Ectodermal cell (in vitro differentiated cells): ENCODE data around the gene IWS1.

Source experiments
- H3K27ac ChIP-seq: 2 replicates; pipeline ENCODE4 v1.7.0; 2013; ENCODE audit warnings: mild to moderate bottlenecking, low read depth, low read length; ENCODE audit not compliant: insufficient read depth, poor library complexity, severe bottlenecking
- H3K27me3 ChIP-seq: 2 replicates; pipeline ENCODE4 v1.7.0; 2013; ENCODE audit warnings: mild to moderate bottlenecking, low read length; ENCODE audit not compliant: insufficient read depth, control insufficient read depth, poor library complexity, severe bottlenecking
- H3K36me3 ChIP-seq: one replicate; pipeline ENCODE4 v1.7.0; 2013; ENCODE audit warnings: low read length; ENCODE audit not compliant: control insufficient read depth, insufficient read depth
- H3K4me1 ChIP-seq: one replicate; pipeline ENCODE4 v1.7.0; 2013; ENCODE audit warnings: low read length; ENCODE audit not compliant: control insufficient read depth, insufficient read depth
- H3K4me3 ChIP-seq: 2 replicates; pipeline ENCODE4 v1.7.0; 2013; ENCODE audit warnings: low read depth, low read length, control low read depth; ENCODE audit not compliant: insufficient read depth
- H3K9me3 ChIP-seq: 2 replicates; pipeline ENCODE4 v1.7.0; 2013; ENCODE audit warnings: mild to moderate bottlenecking, low read length, moderate library complexity; ENCODE audit not compliant: control insufficient read depth
- WGBS, 2 experiments: methylation state at CpG; one replicate each; pipeline ENCODE4 v1.1.7; 2013; ENCODE audit warnings: missing lambda C conversion rate in 2 of 2; 5-methylcytosine and 5-hydroxymethylcytosine counted together

IWS1 gene

DNA sequence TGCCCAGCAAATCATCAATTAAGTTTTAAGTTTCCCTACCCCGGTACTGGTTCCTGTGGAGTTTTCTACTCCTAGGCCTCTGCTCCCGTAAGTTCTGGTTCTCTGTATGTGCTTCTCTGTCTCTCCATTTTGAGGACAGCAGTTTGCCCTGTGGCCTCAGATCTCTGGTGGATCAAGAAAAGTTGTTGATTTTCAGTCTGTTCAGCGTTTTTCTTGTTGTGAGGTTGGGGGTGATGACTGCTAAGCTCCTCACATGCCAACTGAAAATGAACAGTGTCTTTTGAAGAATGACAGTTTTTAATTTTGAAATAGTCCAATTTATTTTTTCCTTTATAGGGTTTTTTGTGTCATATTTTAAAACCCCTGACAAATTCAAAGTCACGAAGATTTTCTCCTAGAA, 76.4 kb downstream of the IWS1 start:
- Histone ChIP-seq H3K4me3 (no peak overlapping the region), H3K4me1 (peaks cover 19% of the 10 kb centered on the region), H3K36me3 (no peaks in the 10 kb centered on the region), H3K9me3 (no peaks in the 10 kb centered on the region), H3K27me3 (no peaks in the 10 kb centered on the region), H3K27ac (no peak overlapping the region)
- 46 to 49% methylated on average over 4 of the region's 4 CpGs for WGBS, 2 experiments

DNA sequence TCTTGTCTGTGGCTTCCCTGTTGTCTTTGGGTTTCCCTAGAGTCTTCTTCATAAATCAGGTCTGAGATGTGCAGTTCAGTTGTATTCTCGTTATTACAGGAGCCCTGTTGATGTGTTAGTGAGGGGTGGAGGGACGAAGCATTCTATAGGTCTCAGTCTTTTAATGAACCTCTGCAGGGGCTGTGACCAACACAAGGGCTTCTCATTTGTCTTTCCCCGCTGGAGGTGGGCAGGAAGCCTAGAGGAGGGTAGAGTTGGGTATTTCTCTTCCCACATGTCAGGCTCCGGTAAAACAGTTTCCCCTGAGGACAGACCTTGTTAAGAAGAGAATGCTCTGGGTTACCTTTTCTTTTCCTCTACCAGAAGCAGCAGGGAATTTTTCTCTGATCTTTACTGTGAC, 76.9 kb downstream of the IWS1 start:
- Histone ChIP-seq H3K36me3 (no peaks in the 10 kb centered on the region), H3K9me3 (no peaks in the 10 kb centered on the region), H3K4me3 (no peak overlapping the region), H3K4me1 (peaks cover 19% of the 10 kb centered on the region), H3K27ac (no peak overlapping the region), H3K27me3 (no peaks in the 10 kb centered on the region)
- WGBS, 2 experiments: 2 to 5% methylated on average over 4 of the region's 4 CpGs

DNA sequence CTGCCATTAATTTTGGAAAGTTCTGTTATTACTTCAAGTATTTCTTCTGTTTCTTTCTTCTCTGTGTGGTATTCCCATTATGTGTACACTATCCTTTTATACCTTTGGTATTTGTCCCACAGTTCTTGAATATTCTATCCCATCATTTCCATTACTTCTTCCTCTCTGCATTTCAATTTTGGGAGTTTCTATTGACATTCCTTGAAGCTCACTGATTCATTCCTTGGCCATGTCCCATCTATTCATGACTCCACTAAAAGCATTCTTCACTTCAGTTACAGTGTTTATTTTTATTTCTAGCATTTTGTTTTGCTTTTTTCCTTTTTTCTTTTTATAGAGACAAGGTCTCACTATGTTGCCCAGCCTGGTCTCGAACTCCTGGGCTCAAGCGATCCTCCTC, 77.8 kb downstream of the IWS1 start:
- Histone ChIP-seq H3K27me3 (no peaks in the 10 kb centered on the region), H3K9me3 (no peaks in the 10 kb centered on the region), H3K36me3 (no peaks in the 10 kb centered on the region), H3K27ac (no peak overlapping the region), H3K4me3 (no peak overlapping the region), H3K4me1 (peaks cover 15% of the 10 kb centered on the region)
- 93 to 94% methylated on average over 2 of the region's 2 CpGs for WGBS, 2 experiments

DNA sequence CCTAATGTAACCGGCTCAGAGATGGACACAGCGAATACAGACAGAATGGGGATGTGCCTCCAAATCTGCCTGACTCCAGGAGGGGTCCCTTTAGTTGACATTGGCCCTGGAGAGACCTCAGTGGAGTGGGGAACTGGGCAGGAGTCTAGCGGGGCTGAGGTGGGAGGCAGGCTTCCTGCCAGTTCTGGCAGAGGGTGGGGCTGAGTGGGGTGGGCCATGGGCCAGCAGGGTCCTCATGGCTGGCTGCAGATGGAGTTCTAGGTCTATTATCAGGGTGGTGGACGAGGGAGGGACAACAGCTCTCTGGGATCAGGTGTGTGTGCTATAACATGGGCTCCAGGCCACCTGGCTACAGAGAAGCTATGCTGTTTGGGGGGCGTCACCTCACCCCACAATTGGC, 86.9 kb downstream of the IWS1 start:
- Histone ChIP-seq H3K36me3 (no peaks in the 10 kb centered on the region), H3K9me3 (no peaks in the 10 kb centered on the region), H3K4me1 (peaks cover 12% of the 10 kb centered on the region), H3K4me3 (no peak overlapping the region), H3K27me3 (no peaks in the 10 kb centered on the region), H3K27ac (no peak overlapping the region)
- WGBS, 2 experiments: 93 to 95% methylated on average over 5 of the region's 5 CpGs

DNA sequence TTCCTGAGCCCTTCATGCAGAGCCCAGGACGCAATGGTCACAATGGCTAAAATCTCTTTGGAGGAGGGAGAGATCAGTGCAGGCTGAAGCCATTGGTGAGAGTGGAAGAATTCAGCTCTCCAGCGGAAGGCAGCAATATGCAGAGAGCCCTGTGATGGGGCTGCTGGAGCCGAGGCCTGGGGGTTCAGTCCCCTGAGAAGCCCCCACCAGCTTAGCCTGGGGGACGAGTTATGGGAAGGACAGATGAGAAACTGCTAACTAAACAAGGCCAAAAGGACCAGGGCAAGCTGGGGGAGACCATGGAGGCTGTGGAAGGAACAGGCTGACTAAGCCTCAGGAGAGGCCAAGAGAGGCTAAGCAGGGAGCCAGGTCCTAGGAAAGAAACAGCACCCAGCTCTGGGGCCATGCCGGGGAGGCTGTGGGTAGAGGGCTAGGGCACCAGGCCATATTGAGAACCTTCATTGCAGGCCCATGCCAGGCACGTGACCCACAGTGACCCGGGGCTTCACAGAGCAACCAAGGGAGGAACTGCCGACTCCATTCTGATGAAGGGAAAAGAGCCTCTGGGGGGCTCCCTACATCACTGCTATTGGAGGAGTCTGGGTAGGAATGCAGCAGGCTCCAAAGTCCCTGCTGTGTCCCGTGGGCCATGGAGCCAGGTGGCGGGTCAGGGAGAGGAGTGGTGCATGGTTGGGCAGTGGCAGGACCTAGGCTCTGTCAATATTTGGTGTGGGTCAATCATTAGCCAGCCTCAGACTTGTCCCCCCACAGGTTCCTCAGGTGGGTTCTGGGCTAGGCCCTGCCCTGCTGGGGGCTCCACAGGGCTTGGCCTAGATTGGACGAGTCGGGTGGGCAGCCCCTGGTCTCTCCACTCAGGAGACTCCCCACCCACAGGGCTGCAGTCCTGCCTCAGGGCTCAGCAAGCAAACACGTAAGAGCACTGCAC, 88.2 kb downstream of the IWS1 start:
- 87 to 88% methylated on average over 13 of the region's 13 CpGs for WGBS, 2 experiments

DNA sequence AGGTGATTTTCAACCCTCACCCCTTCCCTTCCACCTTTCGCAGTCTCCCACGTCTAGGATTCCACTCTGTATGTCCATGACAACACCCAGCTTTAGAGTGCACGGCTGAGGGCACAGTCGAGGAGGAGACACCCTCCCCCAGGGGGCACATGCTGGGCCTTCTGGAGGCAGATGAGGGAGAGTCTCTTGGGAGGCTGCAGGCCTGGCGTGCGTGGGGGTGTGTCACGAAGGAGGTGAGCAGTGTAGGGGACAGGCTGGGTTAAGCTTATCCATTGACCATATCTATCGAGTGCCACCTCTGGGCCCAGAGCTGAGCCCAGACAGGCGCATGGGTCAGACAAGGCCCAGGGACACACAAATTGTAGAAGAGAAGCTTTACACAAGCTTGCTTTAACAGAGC, 89.2 kb downstream of the IWS1 start:
- H3K27me3 ChIP-seq: no peaks in the 10 kb centered on the region
- H3K9me3 ChIP-seq: no peaks in the 10 kb centered on the region
- H3K4me1 ChIP-seq: peaks cover 12% of the 10 kb centered on the region
- H3K4me3 ChIP-seq: no peak overlapping the region
- WGBS, 2 experiments: 92 to 94% methylated on average over 9 of the region's 9 CpGs
- H3K36me3 ChIP-seq: no peaks in the 10 kb centered on the region
- no peak overlapping the region for H3K27ac ChIP-seq

More for the DNA sequence above, 88.2 kb downstream of the IWS1 start:
- no peak overlapping the region for H3K27ac ChIP-seq
- H3K36me3 ChIP-seq: no peaks in the 10 kb centered on the region
- H3K4me1 ChIP-seq: peaks cover 12% of the 10 kb centered on the region
- no peak overlapping the region for H3K4me3 ChIP-seq
- H3K9me3 ChIP-seq: no peaks in the 10 kb centered on the region
- no peaks in the 10 kb centered on the region for H3K27me3 ChIP-seq

DNA sequence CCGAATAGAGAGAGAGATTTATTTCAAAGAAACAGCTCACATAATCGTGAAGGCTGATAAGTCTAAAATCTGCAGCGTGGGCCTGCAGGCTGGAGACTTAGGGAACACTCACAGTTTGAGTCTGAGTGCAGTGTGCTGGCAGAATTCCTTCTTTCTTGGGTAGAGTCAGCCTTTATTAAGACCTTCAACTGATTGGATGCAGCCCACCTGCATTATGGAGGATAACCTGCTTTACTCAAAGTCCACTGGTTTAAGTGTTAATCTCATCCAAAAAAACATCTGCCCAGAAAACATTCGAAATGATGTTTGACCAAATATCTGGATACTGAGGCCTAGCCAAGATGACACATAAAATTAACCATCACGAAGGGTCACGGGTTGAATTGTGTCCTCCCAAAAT, 91.8 kb downstream of the IWS1 start:
- no peaks in the 10 kb centered on the region for H3K27me3 ChIP-seq
- H3K4me3 ChIP-seq: no peak overlapping the region
- no peaks in the 10 kb centered on the region for H3K9me3 ChIP-seq
- peaks cover 12% of the 10 kb centered on the region for H3K4me1 ChIP-seq
- WGBS, 2 experiments: 95 to 97% methylated on average over 6 of the region's 6 CpGs
- no peaks in the 10 kb centered on the region for H3K36me3 ChIP-seq
- H3K27ac ChIP-seq: no peak overlapping the region

DNA sequence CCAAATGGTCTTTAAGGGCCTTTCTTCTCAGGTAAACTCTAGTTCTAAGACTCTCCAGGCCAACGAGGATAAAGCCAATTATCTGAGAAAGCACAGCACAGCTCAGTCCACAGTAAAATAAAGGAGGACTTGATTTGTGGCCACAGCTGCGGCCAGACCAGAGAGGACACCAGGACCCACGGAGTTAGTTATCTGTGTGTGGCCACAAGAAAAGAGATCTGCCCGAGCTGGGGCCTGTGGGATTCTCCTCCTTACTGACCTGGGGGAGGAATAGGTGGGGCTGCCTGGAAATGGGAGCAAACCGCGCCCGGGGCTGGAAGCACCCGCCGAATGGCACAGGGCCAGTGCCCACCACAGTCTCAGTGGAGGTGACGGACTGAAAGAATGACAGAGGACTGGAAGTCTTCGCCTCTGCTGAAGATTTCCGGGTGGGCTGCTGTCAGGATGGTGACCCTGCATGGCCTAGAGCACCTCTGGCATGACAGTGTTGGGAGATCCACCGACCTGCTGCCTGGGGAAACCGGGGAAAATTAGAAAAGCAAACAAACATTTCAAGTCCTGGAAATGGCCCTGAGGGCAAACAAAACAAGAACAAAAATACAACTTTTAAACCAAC, 94.8 kb downstream of the IWS1 start:
- Histone ChIP-seq H3K36me3 (no peaks in the 10 kb centered on the region), H3K9me3 (no peaks in the 10 kb centered on the region), H3K4me3 (no peak overlapping the region), H3K27ac (no peak overlapping the region), H3K4me1 (no peaks in the 10 kb centered on the region), H3K27me3 (no peaks in the 10 kb centered on the region)
- 87% methylated on average over 14 of the region's 14 CpGs for WGBS, 2 experiments
